HG03103 (cell line): ENCODE results near the gene RASGEF1B.

Experiments
- ATAC-seq: cut with Tn5 transposase; IDR thresholded peaks from one replicate; pipeline ENCODE4 v1.9.1; 2021; ENCODE audit warnings: low read depth; ENCODE audit not compliant: unreplicated experiment

Gene RASGEF1B

DNA sequence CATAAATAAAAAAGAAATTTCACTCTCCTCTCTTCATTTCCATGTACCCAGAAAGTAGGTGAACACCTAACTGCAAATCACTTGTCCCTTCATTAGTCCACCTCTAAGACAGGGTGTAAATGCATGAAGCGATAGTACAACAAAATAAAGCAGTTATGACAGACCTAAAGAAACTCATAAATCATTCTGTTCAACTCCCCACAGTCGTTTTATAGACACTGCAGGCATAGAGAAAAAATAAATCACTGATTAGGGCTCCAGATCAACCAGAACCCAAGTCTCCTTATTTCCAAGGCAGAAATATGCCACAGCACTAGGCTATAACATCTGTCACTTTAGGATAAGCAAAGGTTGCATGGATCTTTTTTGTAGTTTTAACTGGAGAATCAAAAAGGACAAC, 3.0 kb downstream of the RASGEF1B start:
- no peak for ATAC-seq

DNA sequence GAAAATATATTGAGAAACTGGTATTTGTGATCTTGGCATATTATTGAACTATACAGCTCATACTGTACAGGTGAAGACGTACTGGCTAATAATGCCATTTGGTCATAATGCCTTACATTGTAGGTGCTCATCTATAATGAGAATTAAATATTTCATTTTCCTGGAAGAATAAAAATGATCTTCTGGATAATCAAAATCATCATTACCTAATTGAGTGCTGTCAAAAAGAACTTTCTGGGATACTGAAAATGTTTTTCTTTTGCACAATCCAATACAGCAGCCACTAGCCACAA, 4.1 kb downstream of the RASGEF1B start:
- ATAC-seq = no peak

DNA sequence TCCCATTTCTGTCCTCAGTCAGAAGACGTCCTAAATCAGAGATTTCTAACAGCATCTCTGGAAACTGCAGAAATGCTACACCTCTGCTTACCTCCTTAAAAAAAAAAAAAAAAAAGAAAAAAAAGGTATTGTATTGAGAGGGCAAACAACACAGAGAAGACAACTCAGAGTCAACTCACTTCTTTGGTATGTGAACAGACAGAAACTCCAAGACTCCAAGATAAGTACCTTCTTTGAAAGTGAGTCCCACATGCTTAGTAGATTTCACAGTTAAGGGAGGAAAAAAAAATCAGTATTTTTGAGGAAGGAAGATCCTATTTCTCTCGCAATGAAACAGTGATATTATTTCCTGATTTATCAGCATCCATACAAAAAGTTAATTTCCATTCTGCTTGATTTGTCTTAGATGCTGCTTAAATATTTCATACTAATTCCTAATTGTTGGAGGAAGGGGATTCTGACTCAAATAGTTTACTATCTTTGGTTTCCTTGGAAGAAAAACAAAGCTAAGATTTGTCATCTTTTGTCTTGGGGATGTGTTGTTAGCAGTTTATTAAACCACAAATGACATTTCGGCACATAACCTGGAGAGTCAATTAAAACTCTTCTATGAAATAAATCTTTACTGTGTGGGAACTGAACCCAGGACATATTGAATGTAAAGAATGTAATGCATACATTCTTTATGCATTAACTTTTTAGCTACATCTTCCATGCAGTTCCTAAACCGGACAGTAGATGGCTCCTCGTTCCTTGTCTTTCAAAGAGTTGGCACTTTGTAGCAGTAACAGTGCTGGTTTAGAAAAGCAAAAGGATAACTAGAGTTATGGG, 4.7 kb downstream of the RASGEF1B start:
- ATAC-seq = no peak

DNA sequence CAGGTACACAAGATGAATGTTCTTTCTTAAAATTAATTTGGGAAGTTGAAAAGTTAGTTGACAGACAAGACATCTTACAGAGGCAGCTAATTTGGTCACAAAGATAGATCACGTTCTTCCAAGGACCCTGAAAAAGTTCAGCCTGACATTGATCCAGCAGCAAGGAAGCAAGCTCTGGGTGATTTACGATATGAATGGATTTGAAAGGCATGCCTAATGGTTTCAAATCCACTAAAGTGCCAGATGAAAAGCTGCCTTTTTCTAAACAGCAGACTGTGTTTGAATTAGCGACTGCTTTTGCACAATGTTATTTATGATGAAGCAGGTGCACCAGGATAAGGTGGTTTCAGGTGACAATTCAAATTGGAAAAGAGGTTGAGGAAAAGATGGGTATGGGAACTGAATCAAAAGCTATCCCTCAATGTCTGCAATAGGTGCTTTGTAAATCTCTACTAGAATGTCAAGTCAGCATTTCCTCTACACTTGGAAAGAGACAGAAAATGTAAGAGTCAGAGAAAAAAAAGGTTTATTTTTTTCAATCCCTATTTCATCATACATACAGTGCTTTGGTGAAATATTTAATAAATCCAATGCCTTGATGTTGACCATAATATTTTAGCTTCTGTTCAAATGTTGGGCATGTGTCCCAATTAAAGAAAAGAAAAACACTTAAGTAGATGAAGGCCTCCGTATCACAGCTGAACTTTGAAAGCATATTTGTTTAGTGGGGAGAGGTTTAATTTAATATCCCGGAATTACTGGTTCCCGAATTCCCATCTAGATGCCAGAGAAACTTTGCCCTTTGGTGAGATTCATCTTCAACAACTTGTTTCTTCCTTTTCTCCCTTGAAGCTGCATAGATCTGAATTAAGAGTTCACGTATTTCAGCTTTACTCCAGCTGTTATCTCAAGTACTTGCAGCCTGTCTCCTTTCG, 6.0 kb downstream of the RASGEF1B start:
- no peak for ATAC-seq

DNA sequence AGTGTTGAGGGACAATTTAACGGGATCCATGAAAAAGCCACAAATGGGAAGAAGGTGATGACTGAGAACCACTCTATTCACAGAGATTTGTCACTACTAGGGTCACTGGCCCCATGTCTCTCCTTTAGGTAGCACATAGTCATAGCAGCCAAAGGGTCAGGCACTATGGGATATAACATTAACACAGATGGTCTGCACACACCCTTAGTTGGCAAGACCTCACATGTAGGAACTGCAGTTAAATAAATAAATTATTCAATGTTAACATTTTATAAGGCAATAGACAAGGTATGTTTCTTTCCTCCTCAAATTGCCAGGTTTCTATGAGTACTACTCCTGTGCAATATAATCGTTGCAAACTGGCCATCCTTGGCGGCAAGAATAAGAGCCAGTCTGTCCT, 10.9 kb downstream of the RASGEF1B start:
- no peak for ATAC-seq

DNA sequence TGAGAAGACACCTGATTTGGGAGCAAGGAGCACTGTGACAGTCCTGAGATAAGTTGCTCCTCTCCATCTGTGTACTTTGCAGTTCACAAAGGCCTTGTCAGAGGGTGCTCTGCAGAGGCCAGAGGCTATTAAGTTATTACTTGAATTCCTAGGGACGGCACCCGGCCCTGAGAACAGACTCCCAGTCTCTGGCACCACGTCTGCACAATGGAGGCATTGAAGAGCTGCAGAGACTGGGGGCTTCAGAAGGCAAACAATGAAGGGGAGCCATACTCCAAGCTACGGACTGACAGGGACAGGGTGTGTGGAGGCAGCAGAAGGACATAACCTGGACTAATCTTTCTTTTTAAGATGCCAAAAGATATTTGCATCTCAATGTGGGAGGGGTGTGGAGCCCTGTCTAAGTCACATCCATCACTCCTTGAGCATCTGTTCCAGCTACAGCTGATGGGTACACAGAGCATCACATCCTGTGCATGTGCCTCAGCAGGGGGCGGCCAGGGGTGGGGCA, 11.5 kb downstream of the RASGEF1B start:
- no peak for ATAC-seq

DNA sequence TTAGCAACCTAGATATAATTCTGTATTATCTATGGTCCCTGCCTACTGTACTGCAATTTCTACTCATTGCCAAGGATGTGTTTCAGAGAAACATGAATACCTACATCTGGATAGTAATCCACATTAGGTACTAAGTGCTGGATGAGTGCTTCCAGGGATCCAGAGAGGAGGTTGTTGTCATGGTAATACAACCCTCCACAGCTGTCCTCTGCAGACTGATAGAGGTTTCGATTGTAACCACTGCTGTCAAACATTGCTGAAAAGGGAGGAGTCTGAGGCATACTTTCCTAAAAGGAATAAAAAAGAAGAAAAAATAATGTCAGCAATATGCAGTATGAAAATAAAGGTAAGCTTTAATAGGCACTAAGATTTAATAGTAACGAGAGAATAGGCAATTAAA, 12.5 kb downstream of the RASGEF1B start:
- ATAC-seq = no peak

DNA sequence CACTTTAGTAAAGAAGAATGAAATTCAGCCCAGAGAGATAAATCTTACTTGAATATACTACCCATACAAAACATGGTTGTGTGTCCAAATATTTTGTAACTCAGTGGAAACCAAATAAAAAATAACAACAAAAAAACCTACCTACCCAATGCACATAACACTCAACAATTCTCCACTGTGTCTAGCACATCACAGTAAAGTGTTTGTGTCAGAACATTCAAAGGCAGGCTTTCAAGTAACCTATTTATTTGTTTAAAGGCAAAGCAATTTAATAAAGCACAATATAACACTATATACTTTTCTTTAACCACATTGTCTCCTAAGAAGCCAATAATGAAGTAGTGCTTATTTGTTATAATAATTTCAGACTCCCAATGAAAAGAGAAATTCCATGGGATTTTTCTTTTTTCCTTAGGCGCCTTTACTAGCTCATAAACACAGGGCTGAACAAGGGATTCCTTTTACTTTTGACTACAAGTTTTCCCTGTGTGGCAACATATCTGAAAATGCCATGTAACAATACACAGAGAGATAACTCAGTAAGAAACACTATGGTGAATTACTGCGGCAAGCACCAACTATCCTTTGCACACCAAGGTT, 13.7 kb downstream of the RASGEF1B start:
- no peak for ATAC-seq

DNA sequence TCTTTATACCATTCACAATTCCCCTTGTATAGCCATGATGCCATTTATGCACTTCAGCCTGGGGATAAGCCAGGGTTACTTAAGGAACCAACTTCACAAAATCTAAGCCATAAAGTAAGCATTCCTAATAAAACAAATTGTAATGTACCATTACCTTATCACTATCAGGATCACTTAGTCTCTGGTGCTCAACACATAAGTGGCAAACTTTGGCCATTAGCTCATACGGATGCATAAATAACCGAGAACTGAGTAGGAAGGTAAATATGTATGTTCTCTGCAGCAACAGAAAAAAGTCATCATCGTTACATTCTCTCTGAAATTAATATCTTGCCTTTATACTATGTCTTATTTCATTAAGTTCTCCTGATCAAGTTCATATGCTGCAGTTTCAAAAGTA, 14.4 kb downstream of the RASGEF1B start:
- ATAC-seq = no peak

DNA sequence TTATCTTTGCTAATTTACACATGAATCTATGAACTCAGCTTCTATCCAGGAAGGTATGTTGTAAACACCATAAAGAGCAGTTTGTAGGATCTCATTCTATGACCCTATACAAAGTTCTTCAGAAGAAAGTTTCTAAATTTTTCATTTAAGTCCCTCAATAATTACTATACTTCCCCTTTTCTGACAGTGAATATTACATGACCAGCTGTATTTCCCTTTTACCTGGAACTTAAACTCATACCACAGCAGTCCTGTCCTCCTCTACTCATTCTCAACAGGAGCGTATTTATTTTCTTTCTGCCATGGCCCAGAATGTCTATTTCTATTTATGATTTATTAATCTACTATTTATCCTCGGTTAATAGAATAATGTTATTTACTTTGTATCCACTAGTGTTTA, 15.8 kb downstream of the RASGEF1B start:
- ATAC-seq = no peak

DNA sequence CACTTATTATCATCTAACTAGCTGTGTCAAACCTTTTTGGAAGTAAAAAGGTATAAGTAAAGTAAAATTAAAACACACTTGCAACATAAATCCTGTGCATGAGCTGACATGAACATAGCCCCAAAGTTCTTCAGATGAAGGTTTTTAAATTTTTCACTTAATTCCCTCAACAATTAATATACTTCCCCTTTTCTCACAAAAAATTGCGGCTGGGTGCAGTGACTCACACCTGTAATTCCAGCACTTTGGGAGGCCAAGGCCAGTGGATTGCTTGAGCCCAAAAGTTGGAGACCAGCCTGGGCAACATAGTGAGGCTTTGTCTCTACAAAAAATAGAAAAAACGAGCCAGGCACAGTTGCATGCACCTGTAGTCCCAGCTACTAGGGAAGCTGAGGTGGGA, 16.8 kb downstream of the RASGEF1B start:
- no peak for ATAC-seq

DNA sequence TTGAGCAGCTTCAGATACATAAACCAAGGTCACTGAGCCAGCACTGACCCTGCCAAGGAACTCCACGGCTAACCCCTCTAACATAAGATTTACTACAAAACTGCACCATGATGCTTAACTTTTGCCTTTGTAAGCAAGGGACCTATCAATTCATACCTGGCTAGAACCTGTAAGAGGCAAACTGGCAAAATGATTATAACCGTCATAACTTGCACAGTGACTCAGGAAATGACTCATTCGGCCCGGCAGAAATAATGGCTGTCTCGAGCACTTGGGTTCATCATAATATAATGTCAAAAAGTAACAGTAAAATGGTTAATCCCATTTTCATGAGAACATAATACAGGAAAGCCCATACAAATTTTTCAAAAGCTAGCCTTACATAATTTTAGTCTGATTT, 17.2 kb downstream of the RASGEF1B start:
- ATAC-seq = no peak

DNA sequence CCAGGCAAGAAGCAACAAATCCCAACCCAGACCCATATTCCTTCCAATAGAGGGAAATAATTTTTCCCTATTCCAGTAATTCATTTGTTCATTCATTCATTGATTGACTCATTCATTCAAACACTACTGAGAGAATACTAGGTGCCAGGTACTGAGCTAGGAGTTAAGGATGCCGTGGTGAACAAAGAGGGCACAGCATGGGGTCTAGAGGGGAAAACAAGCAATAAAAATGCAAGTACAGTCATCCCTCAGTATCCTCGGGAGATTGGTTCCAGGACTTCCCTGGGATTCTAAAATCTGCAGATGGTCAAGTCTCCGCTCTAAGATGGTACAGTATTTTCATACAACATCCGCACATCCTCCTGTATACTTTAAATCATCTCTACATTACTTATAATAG, 18.7 kb downstream of the RASGEF1B start:
- ATAC-seq = no peak

DNA sequence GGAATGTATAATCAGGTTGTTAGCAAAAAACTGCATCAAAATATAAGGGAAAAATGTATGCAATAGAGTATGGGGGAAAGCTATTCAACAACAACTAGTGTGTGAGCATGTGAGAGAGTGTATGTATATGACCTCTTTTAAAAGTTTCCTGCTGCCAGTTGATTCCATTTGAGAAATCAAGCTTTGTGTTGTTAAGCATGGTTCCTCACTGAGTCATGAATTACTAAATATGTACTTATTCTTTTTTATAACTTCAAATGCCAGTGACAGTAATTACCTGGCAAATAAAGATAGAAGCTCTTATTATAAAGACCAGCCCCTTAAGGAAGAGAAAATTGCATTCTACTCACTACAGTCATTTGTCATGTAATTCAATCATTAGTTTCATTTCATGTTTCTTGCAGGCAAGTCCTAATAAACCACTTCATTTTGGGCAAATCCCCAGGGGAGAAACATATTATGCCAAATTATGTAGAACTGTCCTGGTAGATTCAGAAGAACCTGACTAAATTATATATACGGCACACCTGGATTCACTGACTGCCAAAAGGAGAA, 19.2 kb downstream of the RASGEF1B start:
- ATAC-seq = no peak

DNA sequence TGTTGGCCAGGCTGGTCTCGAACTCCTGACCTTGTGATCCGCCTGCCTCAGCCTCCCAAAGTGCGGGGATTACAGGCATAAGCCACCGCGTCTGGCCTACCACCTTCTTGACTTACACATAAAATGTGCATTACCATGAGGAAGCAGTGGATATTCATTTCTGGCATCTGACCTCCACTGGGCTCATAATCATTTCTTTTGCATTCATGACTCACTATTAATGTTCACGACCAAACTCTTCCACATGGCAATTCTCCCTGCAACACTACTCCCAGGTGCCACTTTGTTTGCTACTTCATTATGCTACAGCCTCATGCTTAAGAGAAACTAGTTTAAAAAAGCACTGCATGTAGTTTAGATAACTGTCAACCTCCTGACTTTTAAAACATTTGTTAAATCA, 22.7 kb downstream of the RASGEF1B start:
- no peak for ATAC-seq

DNA sequence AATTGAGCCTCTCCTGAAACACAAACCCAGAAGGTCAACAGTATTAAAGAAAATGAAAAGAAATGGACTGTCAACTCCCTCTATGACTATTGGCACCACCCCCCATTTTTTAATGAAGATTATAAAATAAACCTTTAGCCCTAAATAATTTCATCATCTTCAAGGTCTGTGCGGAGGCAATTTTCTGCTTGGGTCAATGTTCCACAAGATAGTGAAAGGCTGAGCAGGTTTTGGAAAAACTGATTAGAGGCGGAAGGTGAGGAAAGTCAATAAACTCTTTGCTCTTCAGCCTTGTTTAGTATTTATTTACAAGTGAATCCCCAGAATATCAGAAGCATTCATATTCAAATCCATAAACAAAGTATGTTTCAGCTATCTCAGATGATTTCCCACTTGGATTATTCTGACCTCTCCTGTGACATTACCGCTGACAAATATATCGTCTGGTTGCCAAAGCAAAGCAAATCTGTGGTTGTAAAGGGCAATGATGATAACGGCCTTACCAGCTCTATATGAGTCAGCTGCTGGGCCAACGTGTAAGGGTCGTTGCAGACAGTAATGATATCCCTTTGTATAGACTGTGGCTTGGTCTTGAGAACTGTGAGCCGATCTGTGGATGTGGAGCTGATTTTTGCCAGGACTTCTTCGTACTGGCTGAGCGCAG, 24.0 kb downstream of the RASGEF1B start:
- no peak for ATAC-seq

DNA sequence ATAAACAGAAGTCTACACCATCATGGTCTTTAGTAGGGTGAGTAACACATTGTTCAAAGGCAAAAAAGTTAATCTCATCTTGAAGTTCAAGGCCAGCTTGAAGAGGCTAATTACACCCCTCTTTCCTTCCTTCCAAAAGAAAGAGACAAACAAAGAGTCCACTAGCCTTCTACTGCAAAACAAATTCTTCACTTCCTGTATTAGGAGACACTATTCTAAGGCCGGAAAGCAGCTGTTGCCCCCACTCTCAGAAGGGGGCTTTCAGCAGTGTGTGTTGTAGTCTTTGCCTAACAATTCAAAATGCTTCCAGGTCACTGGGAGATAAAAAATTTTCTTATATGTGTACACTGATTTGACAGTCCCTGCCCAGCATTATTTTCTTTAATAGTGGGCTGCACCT, 25.1 kb downstream of the RASGEF1B start:
- ATAC-seq = no peak

DNA sequence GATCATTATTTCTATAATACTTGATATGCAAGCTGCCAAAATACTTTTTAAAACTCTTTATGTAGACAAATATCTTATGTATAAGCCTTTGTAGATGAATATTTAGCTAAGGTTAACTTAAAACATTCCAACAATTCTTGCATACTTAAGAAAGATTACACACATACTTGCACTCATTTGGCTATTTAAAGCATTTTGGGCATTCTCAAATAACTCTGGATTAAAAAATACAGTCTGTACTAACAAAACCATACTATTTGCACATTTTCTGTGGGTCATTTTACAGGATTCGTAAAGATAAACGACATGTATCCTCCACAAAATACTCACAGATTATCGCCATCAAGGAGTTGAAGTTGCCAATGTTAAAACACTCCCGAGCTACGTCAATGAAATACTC, 26.5 kb downstream of the RASGEF1B start:
- ATAC-seq = no peak

DNA sequence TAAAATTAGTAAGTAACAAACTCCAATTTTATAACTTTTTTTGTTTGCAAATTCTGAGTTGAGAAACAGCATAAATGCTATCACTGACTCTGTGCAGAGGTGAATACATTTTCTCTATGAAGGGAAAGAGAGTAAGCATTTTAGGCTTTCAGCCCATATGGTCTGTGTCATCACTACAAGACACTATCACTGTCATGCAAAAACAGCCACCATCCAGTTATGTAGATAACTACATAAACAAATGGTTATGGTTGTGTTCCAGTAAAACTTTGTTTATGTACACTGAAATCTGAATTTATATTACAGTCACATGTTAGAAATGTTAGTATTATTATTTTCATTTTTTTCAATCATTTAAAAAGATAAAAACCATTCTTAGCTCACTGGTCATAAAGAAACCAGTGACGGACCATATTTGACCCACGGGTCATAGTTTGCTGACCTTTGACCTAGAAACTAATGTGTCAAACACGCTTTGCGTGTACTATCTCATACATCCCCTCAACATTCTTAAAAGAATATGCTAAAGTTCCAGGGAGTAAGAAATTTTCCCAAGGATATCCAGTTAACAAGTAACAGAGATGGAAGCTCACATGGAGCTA, 29.1 kb downstream of the RASGEF1B start:
- ATAC-seq = no peak

DNA sequence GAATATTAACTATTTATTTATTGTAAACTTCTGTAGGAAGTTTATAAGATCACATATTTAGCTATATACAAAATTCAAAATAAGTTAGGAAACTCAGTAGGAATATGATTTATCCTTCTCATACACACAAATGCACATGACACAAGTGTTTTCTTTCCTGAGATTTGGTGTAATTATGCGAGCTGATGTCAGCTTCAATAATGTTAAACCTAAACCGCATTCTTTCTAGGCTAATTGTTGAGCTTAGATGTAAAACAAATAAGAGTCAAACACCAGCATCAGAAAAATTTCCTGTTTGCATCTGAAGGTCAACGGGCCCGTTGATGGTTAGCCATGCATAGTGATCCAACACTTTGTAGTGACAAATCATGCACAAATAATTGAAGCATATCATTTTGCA, 30.8 kb downstream of the RASGEF1B start:
- no peak for ATAC-seq
